Fibroblast of mammary gland (primary cell): ENCODE results near the gene ATRNL1.

Experiments
- DNase-seq: peaks from one replicate; pipeline ENCODE4 v3.0.0-alpha.2; 2010; ENCODE audit warnings: low read depth
- H3K4me3 ChIP-seq: 2 replicates; pipeline ENCODE4 v1.5.1; 2011; ENCODE audit warnings: low read depth, mild to moderate bottlenecking, low read length, moderate library complexity; ENCODE audit not compliant: control insufficient read depth
- TF ChIP-seq, protein P1 (sequence below): conservative IDR thresholded peaks from 2 replicates; pipeline ENCODE4 v1.5.1; 2011; ENCODE audit warnings: low read depth, low read length, inconsistent platforms; ENCODE audit not compliant: control insufficient read depth, insufficient read depth

Gene ATRNL1

DNA sequence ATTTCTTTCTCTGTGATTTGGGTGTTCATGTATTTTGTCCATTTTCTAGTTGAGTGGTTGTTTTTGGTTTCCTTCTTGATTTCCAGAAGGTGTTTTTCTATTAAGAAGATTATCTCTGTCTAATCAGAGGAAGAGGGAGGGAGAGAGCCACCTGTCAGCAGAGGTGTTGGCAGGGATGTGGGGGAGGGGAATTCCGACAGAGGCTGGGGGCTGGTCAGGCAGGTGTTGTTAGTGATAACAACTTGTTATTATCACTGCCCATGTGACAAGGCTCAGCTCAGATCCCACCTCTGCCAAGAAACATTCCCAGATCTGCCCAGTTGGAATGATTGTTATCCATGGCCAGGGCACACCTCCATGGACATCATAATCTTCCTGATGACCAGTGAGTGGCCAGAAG is 886.4 kb downstream of the ATRNL1 start:
- TF ChIP-seq, protein P1, sequence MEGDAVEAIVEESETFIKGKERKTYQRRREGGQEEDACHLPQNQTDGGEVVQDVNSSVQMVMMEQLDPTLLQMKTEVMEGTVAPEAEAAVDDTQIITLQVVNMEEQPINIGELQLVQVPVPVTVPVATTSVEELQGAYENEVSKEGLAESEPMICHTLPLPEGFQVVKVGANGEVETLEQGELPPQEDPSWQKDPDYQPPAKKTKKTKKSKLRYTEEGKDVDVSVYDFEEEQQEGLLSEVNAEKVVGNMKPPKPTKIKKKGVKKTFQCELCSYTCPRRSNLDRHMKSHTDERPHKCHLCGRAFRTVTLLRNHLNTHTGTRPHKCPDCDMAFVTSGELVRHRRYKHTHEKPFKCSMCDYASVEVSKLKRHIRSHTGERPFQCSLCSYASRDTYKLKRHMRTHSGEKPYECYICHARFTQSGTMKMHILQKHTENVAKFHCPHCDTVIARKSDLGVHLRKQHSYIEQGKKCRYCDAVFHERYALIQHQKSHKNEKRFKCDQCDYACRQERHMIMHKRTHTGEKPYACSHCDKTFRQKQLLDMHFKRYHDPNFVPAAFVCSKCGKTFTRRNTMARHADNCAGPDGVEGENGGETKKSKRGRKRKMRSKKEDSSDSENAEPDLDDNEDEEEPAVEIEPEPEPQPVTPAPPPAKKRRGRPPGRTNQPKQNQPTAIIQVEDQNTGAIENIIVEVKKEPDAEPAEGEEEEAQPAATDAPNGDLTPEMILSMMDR = no peak
- no peak overlapping the region for H3K4me3 ChIP-seq
- no peak for DNase-seq

DNA sequence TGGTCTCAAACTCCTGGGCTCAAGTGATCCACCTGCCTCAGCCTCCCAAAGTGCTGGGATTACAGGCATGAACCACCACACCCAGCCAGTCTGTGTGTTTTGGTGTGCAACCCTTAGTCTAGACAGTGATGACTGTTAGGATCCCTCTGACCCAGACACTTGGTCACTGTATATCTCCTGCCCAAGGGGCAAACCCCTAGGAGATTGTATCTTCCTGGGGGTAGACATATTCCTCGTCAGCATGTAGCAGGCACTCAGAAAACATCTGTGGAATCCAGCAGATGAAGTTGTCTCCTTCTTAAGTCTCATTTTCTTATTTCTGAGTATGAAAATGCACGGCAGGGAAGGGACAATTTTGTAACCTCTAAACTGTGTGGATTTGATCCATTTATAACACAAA is 887.3 kb downstream of the ATRNL1 start:
- TF ChIP-seq, protein P1 = no peak
- no peak overlapping the region for H3K4me3 ChIP-seq
- DNase-seq = no peak

DNA sequence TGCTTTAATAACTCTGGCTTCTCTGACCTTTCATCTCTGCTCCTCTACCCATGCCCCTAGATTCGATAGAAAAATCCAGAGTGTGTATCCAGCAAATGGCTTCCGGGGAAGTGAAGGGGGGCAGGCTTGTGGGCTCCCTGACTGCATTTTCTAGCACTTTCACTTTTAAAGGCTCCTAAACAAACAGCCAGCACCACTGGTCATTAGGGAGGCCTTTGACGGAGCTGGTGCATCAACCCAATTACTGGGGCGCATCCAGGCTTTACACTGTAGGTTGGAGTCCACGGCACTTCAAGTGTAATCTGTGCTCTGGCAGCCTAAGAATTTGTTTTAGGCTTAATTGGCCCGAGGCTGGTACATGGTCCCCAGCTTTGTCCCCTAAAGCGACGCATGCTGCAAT is 887.9 kb downstream of the ATRNL1 start:
- DNase-seq = no peak
- TF ChIP-seq, protein P1 = no peak
- no peak overlapping the region for H3K4me3 ChIP-seq

DNA sequence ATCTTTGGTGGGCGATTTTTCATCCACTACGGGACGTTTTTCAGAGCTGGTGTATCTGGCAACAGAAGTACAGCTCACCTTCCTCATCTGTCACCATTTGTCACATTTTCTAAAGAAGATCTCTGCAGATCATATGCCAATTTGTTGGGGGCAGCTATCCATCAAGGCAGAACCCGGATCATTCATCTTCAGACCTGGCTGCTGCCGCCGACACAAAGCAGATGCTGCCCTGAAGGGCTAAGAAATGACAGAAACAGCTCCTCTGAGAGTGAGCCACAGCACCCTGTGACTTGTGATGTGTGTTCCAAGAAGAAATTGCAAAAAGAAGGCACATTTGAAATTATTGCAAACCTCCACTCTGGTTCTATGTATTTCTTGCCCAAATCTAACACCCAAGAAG is 888.9 kb downstream of the ATRNL1 start:
- H3K4me3 ChIP-seq = no peak overlapping the region
- no peak for DNase-seq
- TF ChIP-seq, protein P1 = no peak

DNA sequence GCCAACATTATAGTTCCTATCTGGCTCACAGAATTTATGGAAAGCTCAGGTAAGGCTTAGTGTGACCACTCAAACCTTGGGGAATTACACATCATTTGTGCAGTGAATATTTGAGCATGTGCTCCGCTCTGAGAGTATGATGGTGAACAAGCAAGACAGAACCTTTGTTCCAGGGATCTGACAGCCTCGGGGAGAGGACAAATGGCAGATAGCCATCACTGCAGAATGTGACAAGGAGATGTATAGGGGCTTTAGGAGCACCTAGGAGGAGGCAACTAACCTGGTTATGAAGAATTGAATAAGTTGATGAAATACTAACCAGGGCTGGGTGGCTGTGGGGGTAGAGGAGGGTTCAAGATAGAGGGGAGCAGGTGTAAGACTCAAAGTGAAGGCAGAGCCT is 889.4 kb downstream of the ATRNL1 start:
- TF ChIP-seq, protein P1 = no peak
- no peak for DNase-seq
- no peak overlapping the region for H3K4me3 ChIP-seq

DNA sequence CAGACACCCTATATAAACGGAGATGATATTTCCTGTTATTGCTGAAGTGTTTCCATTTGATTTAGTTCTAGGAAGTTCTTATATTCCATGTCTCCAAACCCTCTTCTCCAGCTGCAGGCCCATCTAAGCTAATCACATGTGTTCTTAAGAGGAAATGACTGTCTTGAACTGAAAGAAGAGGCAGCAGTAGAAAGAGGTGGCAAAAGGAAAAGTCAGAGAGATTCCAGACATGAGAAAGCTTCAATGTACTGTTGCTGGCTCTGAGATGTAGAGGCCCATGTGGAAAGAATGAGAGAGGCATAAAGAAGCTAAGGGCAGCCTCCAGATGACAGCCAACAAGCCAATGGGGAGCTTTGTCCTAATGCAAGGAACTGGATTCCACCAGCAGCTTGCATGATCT is 892.6 kb downstream of the ATRNL1 start:
- no peak for DNase-seq
- no peak overlapping the region for H3K4me3 ChIP-seq
- TF ChIP-seq, protein P1 = no peak

DNA sequence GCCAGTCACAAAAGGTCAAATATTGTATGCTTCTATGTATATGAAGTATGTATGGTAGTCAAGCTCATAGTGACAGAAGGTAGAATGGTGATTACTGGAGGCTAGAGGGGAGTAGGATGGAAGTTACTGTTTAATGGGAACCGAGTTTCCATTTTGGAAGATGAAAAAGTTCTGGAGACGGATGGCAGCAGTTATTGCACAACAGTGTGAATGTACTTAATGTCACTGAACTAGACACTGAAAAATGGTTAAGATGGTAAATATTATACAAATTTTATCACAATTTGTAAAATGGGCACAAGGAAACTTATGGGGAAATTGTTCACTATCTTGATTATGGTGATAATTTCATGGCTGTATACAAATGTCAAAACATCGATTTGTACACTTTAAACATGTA is 895.2 kb downstream of the ATRNL1 start:
- no peak overlapping the region for H3K4me3 ChIP-seq
- no peak for DNase-seq
- TF ChIP-seq, protein P1 = no peak
